LoVo (cell line): ENCODE data around the gene IGSF8.
"Not testable (repeated sequence)": the region's sequence is repeated elsewhere in the genome, so short reads cannot be mapped to it uniquely, and the experiment has no call there.

ENCODE experiments used
- DNase-seq: peaks from one replicate; pipeline ENCODE4 v3.0.0-alpha.2; 2016; ENCODE audit warnings: low spot score

IGSF8 gene

DNA sequence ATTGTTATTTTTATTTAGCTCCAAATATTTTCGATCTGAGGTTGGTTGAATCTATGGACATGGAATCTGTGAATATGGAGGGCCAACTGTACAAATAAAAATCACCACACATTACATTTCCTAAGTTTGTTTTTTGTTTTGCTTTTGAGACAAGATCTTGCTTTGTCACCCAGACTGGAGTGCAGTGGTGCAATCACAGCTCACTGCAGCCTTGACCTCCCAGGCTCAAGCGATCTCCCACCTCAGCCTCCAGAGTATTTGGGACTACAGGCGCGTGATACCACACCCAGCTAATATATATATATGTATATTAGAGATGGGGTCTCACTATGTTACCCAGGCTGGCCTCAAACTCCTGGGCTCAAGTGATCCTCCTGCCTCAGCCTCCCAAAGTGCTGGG lies 27.9 kb upstream of the IGSF8 start:
- DNase-seq: not testable (repeated sequence)

DNA sequence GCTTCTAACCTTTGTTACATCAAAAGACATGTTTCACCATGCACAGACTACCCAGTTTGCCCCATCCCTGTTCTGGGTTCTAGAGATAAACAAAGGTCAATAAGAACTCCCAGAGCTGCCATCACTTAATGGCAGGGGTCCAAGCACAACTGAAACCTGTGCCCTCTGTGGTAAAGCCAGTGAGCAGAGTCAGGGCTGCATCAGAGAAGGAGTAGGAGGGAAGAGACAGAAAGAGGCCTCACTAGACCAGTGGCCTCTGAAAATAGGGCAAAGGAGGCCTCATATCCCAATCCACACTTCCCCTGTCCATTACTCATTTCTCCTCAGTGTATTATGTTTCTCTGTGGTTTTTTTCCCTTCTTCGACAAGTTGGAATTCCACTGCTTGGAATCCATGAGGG lies 27.3 kb upstream of the IGSF8 start:
- DNase-seq: no peak

DNA sequence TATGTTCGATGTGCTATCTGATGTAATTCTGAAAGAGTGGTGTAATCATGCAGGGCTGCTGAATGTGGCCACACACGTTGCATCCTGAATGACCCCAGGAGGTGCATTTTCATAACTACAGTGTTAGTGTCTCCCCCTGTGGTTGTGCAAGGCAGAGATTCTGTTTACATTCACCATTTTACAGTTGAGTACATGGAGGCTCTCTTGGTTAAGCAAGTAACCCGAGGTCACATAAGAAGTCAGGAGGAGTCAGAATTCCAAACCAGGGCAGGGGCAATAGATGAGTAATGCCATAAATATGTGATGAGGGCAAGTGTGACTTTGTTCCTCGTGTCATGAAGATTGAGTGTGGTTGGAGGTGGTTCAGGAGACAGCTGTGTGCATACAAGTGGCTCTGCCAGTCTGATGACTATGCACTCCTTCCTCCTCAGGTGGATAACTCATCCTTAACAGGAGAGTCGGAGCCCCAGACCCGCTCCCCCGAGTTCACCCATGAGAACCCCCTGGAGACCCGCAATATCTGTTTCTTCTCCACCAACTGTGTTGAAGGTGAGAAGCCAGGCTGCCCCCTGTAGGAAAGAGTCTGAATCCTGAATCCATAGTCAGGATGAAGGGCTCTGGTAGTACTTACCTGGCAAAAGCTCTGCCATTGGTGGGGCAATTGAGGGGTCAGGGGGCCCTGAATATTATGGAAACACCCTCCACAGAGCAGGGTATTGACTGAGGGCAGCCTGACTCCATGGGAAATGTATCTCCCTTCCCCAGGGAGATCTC lies 26.5 kb upstream of the IGSF8 start:
- DNase-seq: peak; percentile 85

DNA sequence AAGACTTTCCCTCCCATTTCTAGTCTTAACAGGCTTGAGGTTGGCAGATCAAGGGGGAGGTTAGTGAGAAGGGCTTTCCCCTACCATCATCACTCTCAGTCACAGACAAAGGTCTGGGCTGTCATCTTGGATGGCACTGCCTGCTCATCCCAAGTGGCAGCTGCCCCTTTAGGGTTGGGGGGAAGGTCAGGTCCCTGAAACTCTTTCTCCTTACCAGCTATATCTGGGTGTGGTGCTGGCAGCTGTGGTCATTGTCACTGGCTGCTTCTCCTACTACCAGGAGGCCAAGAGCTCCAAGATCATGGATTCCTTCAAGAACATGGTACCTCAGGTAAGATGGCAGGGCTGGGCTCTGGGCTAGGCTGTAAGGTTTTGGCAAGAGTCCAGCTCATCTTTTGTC lies 25.3 kb upstream of the IGSF8 start:
- DNase-seq: no peak

DNA sequence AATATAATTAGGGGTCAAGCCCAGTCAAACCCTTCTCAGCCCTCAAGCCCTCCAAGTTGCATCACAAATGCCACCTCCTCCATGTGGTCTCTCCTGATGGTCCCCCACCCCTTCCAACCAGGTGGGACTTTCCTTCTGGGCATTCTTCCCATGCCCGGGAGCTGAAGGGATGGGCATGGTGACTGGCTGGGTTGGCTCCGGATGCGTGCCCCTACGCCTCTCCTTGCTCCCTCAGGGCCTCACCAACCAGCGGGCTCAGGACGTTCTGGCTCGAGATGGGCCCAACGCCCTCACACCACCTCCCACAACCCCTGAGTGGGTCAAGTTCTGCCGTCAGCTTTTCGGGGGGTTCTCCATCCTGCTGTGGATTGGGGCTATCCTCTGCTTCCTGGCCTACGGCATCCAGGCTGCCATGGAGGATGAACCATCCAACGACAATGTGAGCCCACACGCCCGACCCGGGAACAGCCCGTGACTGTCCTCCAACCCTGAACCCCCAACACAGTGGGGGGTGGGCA lies 24.6 kb upstream of the IGSF8 start:
- DNase-seq: no peak

DNA sequence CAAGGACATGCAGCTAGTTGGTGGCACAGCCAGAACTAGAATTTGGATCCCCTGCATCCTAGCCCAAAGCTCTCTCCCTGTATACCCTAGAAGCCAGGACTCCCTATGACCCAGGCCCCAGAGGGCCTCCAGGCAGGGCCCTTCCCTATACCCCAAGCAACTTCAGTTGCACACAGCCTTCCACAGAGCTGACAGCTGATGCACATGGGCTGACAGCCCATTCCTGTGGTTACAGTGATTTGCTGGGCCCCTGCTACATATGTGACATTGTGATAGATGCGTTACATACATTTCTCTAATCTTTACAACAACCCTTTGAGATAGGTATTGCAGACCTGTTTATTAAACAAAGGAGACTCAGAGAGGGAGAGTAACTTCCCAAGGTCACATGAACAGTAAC lies 23.0 kb upstream of the IGSF8 start:
- DNase-seq: no peak

DNA sequence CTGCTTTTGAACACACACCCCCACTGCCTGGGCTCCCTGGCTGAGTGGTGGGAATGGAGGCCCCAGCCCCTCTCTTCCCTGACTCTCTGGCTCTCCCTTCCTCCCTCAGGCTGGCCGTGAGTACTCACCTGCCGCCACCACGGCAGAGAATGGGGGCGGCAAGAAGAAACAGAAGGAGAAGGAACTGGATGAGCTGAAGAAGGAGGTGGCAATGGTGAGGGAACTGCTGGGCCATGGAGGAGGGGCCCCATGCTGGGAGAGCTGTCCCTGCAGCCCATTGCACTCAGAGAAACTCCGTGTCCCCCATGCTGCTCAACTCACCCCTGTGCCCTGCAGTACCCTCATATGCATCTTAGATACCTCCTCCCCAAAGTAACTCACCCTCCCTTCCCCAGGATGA lies 22.4 kb upstream of the IGSF8 start:
- no peak for DNase-seq

DNA sequence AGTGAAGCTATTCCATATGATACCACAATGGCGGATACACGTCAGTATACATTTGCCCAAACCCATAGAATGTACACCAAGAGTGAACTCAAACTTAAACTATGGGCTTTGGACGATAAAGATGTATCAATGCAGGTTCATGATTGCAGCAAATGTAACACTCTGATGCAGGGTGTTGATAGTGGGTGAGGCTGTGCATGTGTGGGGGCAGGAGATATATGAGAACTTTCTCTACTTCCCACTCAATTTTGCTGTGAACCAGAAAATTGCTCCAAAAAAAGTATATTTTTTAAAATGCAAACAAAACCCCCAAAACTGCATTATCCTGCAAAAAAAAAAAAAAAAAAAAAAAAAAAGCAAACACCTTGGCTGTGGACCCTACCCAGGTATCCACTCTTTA lies 20.5 kb upstream of the IGSF8 start:
- no peak for DNase-seq

DNA sequence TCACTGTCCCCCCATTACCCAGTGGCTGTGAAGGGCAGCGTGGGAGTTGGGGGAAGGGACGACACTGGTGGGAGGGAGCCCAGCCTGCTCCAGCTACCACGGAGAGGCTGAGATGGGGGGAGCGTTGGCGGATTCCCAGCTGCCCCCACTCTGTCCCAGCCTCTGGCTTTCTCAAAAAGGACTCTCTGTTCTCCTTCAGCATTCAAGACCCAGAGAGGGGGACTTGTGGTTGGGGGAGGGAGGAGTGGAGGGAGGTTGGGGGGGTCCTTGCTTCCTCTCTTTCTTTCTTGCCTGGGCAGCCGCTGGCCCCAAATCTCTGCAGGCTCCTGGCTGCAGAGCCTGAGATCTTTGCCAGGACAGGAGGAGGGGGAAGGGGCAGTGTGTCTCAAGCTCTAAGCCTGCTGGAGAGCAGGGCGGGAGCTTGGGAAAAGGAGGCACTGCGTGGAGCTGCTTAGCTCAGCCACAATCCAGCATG lies 19.3 kb upstream of the IGSF8 start:
- DNase-seq: no peak

DNA sequence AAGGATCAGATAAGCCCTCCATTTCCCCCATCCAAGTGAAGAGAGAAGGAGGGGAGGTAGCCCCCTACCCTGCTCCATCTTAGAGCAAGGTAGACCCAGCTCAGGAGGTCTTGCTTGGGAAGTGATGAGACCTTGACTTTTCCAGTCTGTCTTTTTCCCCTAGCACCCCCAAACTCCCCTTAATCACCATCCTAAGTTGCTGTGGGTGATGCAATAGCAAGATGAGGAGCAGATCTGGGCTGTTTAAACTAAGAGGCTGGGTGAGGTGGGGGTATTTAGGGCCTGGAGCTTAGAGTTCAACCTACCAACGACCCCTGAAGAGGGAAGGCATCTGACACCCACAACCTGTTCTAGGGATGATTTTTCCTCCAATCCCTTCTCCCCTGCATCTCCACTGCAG lies 18.9 kb upstream of the IGSF8 start:
- no peak for DNase-seq

DNA sequence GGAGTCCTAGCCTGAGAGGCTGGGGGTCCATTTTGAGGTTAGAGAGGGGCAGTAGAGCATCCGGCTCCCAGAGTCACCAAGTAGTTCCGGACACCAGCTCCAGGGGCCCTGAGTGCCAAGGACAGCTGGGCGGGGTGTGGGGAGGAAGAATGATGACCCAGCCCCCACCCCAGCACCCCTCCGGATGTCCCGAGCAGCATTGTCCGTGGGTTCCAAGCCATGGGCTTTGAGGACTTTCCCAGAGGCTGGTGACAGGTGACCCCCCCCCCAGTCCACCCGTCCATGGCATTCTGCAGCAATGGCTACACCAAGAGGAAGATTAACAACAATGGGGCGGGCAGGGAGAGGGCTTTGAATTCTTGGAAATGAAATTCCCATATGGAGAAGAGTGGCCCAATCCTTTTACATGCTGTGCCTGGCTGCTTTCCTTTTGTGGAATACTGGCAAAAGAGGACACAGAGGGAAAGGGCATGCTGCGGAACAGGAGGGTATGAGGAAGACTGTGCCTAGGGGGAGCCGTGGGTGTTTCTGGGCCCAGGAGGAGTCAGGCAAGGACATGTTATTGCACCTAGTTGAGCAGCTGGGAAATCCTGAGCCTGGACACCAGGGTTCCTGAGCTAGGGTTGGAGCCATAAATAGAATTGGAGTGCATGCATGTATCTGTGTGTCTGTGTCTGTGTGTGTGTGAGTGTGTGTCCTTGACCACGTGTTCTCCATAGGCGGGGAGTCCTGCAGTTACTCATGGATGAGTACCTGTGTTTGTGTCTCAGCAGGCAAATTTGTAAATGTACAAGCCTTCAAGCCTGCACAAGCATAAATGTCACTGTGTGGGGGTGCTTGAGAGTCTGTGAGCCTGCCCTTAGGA lies 18.1 kb upstream of the IGSF8 start:
- DNase-seq: no peak

DNA sequence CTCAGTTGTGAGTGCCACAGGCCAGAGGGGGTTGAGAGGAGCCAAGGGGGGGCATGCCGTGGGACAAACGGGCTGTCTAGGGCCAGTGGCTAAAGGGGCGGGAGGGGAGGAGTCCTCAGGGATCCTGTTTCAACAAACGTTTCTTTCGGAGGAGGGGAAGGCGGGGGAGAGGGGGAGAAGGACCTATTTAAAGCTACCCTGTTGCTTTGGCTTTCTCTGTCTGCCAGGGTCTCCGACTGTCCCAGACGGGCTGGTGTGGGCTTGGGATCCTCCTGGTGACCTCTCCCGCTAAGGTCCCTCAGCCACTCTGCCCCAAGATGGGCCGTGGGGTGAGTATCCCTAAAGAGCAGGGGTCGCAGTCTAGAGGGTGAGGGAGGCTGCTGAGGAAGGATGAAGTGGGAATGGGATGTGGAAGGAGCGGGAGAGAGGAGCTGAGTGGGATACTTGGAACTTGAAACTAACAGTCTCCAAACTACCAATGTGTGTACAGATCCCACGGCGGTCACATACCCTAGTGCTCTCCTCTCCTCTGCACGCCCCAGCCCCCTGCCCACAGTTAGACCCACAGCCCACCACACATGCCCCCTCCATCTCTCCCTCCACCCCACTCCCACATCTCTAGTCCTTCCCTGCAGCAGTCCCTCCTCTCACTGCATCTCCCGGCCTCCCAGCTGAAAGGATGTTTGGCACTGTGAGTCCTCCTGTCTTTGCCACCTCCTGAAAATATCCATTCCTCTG lies 17.3 kb upstream of the IGSF8 start, which contains the start of gene ATP1A2:
TSS of gene ATP1A2 (plus strand) at position 215 of the 738 bp plus-strand sequence. CDS start at position 318, 103 bp downstream.
- DNase-seq: no peak

DNA sequence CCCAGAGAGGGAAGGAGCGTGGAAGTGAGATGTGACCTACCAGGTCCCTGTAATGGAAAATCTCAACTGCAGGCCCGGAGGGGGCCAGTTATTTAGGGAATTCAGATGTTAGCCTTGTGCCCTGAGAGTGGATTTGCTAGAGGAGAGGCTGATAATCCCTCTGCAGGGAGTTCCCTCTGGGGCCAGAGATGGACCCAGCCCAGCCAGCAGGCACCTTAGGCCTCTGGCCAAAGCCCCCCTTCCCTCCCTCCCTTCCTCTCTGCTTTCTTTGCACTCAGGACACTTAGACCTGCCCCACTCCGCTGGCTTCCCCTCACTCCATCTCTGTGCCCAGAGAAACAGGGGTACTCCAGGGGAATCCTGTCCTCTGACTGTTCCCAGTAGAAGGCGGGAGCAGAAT lies 15.7 kb upstream of the IGSF8 start:
- no peak for DNase-seq

DNA sequence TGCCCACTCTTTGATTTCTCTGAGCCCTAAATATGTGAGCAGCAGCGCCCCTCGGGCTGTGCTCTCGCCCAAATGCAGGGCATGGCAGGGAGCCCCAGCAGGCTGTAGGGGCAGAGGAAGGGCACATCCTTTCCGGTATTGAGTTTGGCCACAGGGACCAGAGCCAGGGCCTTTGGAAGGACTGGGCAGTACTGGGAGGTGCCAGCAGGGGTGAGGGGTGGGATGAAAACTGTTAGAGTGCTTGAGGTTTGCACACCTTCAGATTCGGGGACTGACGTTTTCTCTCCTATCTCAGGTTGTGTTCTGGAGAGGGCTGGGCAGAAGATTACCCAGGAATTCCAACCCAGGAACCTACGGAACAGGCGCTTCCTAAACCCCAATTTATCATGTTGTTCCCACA lies 15.0 kb upstream of the IGSF8 start:
- DNase-seq: no peak

DNA sequence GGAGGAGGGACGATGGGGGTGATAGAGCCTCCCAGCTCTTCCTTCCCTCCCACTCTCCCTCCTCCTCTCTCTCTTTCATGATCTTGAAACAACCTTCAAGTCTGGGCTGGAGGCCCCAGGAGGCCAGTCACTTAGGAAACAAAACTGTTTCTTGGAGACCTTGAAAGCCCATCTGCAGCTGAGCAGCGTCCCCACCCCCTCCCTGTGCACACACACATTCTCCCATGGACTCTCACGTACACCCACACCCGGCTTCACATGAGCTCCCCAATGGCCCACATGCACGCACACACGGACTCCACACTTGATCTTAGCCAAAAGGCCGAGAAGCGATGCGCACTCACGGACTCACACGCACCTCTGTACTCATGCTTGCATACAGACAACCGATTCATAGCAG lies 13.9 kb upstream of the IGSF8 start:
- DNase-seq: no peak

DNA sequence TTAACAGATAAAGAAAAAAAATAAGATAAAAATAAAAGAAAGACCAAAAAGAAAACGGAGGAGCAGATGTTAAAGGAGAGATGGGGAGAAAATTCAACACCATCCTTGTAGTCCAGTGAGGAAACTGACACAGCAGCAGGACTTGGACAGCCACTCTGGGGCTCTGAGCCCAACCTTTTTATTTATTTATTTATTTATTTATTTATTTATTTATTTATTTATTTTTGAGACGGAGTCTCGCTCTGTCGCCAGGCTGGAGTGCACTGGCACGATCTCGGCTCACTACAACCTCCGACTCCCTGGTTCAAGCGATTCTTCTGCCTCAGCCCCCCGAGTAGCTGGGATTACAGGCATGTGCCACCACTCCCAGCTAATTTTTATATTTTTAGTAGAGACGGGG lies 13.0 kb upstream of the IGSF8 start:
- DNase-seq: not testable (repeated sequence)

DNA sequence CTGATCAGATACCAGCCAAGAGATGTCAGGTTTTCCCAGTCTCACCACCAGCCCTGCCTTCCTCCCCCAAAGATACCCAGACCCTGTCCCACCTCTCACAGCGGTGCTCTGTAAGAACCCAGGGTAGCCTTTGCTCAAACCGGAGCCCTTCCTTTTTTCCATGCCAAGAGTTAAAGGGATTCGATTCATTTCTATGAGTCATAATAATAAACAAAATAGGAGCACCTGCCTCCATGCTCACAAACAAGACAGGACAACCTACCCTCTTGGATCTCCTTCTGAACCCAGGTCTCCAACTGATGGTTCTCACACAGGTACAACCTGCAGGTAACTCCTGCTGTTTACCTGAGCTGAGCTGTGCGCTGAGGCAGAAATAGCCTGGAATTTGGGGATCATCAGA lies 11.3 kb upstream of the IGSF8 start:
- no peak for DNase-seq

DNA sequence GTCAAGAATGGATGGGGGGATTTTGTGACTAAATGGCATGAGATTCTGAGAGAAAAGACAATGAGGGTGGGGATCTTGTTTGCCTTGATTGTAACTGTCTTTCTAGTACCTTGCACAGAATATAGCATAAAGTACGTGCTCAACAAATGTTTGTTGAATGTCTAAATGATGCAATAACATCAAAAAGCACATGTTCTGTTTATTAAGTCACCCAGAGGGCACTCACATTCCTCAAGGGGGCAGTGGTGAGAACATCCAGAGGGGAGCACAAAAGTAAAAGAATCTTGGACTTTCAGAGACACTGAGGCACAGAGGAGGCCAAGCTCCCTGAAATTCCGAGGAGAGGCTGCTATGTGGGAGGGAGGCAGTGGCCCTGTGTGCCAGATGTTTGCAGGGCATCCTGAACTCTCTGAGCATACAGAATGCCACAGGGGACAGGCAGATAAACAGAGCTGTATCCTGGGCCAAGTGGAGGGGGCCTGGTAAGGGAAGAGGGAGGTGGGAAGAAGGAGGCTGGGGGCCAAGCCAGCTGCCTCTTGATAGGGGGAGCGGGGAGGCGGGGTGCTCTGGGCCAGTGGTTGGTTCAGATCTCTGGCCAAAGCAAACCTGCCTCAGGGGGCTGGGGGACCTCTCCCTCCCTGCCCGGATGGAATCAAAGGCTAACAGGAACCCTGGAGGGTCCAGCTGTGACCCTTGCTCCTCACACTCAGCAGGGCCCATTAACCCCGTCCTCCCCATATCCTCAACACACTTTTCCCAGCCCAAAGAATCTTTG lies 10.7 kb upstream of the IGSF8 start:
- no peak for DNase-seq

DNA sequence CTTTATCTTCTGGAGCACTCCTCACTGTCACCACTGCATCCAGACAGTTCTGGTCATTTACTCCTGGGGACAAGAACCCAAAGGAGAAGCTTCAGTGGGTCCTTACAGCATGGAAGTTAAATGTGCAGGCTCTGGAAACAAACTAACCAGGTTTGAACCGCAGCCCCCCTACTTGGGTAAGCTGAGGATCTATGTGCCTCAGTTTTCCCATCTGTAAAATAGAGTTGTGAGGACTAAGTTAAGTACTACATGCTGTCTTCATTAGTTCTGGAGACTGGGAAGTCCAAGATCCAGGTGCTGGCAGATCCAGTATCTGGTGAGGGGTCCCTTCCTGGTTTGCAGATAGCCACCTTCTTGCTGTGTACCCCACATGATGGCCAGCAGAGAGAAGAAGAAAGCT lies 9.1 kb upstream of the IGSF8 start:
- no peak for DNase-seq

DNA sequence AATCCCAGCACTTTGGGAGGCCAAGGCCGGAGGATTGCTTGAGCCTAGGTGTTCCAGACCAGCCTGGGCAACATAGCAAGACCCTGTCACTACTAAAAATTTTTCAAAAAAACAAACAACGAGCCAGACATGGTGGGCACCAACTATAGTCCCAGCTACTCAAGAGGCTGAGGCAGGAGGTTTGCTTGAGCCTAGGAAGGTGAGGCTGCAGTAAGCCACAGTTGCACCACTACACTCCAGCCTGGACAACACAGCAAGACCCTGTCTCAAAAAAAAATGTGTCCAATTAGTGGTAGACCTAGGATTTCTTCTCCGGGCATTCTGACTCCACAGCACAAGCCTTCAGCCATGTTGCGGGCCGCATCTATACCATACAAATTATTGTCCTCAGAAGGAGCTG lies 6.7 kb upstream of the IGSF8 start:
- no peak for DNase-seq

DNA sequence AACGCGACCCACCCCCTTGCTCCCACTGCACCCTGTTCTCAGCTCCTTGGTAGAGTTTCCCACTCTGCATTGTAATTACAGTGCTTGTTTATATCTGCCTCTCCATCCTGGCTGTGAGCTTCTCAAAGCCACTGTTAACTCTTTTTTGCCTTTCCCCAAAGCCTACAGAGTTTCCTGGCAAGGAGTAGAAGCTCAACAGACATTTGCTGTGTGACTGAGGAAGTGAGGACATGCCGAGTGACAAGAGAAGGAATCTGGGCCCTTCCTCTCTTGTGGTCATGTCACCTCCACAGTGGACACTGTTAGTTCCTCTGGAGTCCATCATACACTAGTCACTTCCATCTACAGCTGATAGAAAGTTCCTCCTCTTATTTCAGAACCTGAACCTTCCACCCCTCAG lies 6.1 kb upstream of the IGSF8 start:
- no peak for DNase-seq
